T-helper 17 cell (primary cell): ENCODE data around the gene COMMD1. TPM values are rescaled to one million over a fixed set of nuclear protein-coding genes. Genes with fewer than 3 reads are reported as not detected.
"Not testable (repeated sequence)": the region's sequence is repeated elsewhere in the genome, so short reads cannot be mapped to it uniquely, and the experiment has no call there.

Experiments used
- ATAC-seq: fragments of 150-1000 bp; cut with Tn5 transposase; 2 replicates; pipeline ENCODE4 v1.10.0; 2021; ENCODE audit warnings: mild to moderate bottlenecking, moderate library complexity
- DNase-seq, 3 donors: peaks; one replicate each; pipeline versions ENCODE4 v3.0.0 to v3.0.0-alpha.2; 2020 to 2021
- H3K9me3 ChIP-seq: one replicate; pipeline ENCODE4 v1.7.0; 2013; ENCODE audit warnings: low read length, mild to moderate bottlenecking; ENCODE audit not compliant: control insufficient read depth, poor library complexity, severe bottlenecking
- H3K27ac Mint-ChIP-seq: one replicate; pipeline ENCODE4 v1.8.0; 2022; ENCODE audit warnings: mild to moderate bottlenecking, moderate library complexity, mixed read lengths
- H3K27me3 Mint-ChIP-seq: one replicate; pipeline ENCODE4 v1.8.0; 2022; ENCODE audit warnings: mixed read lengths
- H3K36me3 Mint-ChIP-seq: one replicate; pipeline ENCODE4 v1.8.0; 2022; ENCODE audit warnings: low read depth, mixed read lengths
- H3K4me1 Mint-ChIP-seq: one replicate; pipeline ENCODE4 v1.8.0; 2022; ENCODE audit warnings: mild to moderate bottlenecking, mixed read lengths
- H3K4me3 Mint-ChIP-seq: one replicate; pipeline ENCODE4 v1.8.0; 2022; ENCODE audit warnings: mild to moderate bottlenecking, moderate library complexity, mixed read lengths
- total RNA-seq, 4 donors: library from RNA in 2 of 4; stranded (reverse) in 2 of 4; gene quantifications; one replicate each; pipeline ENCODE4 v1.2.3 and lab custom pipeline; 2022 to 2026

The COMMD1 gene
- total RNA-seq, 2 donors from 2014 or later, result 21.5 to 23.8 TPM

DNA sequence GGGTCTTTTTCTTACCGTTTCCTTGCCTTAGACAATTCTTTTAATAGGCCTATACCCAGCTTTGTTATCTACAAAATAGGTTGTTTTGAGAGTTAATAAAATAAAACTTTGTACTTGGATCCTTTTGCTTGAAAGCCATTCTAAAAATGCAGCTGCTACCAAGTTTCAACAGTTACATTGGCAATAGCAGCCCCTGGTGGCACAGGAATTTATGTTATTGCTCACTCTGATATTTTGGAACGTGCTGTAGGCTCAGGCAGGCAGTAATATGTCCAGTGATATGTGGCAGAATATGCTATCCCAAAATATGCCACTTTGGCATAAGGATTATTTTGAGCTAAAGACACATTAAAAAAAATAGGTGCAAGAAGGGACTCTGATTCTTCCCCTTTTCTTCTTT, 6.7 kb upstream of the COMMD1 start:
- no peak for DNase-seq
- Mint-ChIP-seq H3K36me3 (no peaks in the 10 kb centered on the region), H3K27me3 (no peaks in the 10 kb centered on the region), H3K4me3 (no peak overlapping the region), H3K4me1 (no peaks in the 10 kb centered on the region), H3K27ac (no peak overlapping the region)
- H3K9me3 ChIP-seq, result no peaks in the 10 kb centered on the region
- ATAC-seq, result no peak

DNA sequence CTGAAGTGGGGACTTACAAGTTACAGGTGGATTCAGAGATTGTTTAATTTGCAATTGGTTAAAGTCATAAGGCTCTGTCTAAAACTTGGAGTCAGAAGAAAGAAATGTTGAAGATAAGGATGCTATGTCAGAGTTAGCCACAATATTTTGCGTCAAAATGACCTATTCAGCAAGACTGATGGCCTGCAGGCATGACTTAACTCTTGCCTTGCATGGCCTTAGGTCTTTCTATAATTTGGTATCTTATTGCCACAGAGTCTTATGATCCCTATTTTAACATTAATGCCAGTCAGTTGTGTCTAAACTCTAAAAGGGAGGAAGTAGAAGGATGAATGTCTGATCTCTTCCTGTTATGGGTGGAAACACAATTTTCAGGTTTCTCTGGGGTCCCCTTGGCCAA, 5.2 kb upstream of the COMMD1 start:
- no peaks in the 10 kb centered on the region for H3K36me3 Mint-ChIP-seq
- no peak overlapping the region for H3K27ac Mint-ChIP-seq

DNA sequence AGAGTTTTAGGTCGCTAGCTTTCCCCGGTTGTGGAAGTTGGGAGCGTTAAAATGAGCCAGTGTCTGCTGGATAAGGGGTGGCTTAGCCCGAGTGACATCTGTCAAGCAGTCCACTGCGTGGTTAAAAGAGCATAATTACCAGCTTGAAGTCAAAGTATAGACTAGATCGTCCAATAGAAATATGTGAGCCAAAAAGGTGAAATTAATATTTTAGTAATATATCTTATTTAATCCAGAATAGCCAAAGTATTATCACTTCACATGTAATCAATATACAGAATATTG, 654 bp downstream of the COMMD1 start:
- DNase-seq, result no peak
- Mint-ChIP-seq H3K4me3 (peak overlapping the region; percentile 97), H3K27me3 (no peaks in the 10 kb centered on the region), H3K36me3 (no peaks in the 10 kb centered on the region), H3K4me1 (peaks cover 18% of the 10 kb centered on the region), H3K27ac (peak overlapping the region; percentile 92)
- no peak for ATAC-seq
- no peaks in the 10 kb centered on the region for H3K9me3 ChIP-seq

More for the DNA sequence above, 5.2 kb upstream of the COMMD1 start:
- no peak overlapping the region for H3K4me3 Mint-ChIP-seq
- no peaks in the 10 kb centered on the region for H3K27me3 Mint-ChIP-seq
- DNase-seq, result no peak
- no peak for ATAC-seq
- no peaks in the 10 kb centered on the region for H3K4me1 Mint-ChIP-seq
- no peaks in the 10 kb centered on the region for H3K9me3 ChIP-seq

DNA sequence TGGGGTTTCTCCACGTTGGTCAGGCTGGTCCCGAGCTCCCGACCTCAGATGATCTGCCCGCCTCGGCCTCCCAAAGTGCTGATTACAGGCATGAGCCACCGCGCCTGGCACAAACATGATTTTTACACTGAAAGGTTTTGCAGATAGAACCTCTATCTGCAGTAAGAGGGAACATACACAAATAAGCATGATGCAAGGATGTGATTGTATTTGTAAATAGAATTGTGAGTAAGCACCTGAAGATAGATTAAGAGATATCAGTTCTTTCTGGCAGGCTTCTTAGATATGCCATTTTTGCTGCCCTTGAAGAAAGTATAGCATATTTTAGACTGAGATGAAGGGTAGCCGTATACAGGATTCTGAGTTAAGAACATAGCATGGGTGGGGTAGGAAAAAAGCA, 3.6 kb downstream of the COMMD1 start:
- Mint-ChIP-seq H3K27me3 (no peaks in the 10 kb centered on the region), H3K4me3 (no peak overlapping the region), H3K27ac (peak overlapping the region; percentile 43), H3K4me1 (peaks cover 22% of the 10 kb centered on the region), H3K36me3 (peaks cover 3% of the 10 kb centered on the region)
- no peaks in the 10 kb centered on the region for H3K9me3 ChIP-seq
- DNase-seq (no peak), ATAC-seq (no peak)

DNA sequence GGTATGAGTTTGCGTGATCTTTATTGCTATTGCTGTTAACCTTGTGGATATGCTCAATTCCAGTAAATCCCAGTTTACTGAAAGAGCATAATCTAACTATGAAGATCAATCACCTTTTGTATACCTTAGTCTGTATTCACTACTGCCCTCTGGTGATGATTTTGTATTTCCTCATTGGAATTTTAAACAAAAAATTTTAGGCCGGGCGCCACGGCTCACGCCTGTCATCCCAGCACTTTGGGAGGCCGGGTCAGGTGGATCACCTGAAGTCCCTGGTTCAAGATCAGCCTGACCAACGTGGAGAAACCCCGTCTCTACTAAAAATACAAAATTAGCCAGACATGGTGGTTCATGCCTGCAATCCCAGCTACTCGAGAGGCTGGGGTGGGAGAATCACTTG, 5.1 kb downstream of the COMMD1 start:
- DNase-seq (no peak), ATAC-seq (no peak)
- no peaks in the 10 kb centered on the region for H3K27me3 Mint-ChIP-seq
- peaks cover 3% of the 10 kb centered on the region for H3K36me3 Mint-ChIP-seq
- H3K4me1 Mint-ChIP-seq, result peaks cover 22% of the 10 kb centered on the region
- no peak overlapping the region for H3K4me3 Mint-ChIP-seq
- no peak overlapping the region for H3K27ac Mint-ChIP-seq
- no peaks in the 10 kb centered on the region for H3K9me3 ChIP-seq

DNA sequence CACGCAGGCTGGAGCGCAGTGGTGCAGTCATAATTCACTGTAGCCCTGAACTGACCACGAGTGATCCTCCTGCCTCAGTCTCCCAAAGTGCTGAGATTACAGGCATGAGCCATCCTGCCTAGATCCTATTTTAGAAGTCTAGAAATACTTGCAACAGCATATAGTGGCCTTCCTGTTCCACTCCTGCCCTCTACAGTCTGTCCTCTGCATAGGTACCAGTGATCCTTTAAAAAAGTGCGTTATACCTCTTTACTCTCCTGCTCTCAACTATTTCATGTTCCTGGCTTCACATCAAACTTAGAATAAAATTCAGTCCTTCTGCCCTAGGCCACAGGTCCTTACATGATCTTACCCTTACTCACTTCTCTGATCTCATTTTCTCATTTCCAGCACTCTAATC, 6.0 kb downstream of the COMMD1 start:
- Mint-ChIP-seq H3K4me3 (no peak overlapping the region), H3K27me3 (no peaks in the 10 kb centered on the region), H3K27ac (peak overlapping the region; percentile 19), H3K36me3 (peaks cover 3% of the 10 kb centered on the region), H3K4me1 (peaks cover 16% of the 10 kb centered on the region)
- H3K9me3 ChIP-seq, result no peaks in the 10 kb centered on the region
- DNase-seq (no peak), ATAC-seq (no peak)

DNA sequence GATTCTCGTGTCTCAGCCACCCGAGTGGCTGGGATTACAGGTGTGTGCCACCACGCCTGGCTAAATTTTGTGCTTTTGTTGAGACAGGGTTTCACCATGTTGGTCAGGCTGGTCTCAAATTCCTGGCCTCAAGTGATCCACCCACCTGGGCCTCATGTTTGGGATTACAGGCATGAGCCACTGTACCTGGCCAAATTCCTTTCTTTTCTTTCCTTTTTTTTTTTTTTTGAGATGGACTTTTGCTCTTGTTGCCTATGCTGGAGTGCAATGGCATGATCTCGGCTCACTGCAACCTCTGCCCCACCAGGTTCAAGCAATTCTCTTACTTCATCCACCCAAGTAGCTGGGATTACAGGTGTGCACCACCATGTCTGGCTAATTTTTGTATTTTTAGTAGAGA, 9.3 kb downstream of the COMMD1 start:
- H3K4me1 Mint-ChIP-seq, H3K4me3 Mint-ChIP-seq, ATAC-seq, H3K27ac Mint-ChIP-seq, H3K27me3 Mint-ChIP-seq, DNase-seq, H3K9me3 ChIP-seq, H3K36me3 Mint-ChIP-seq: not testable (repeated sequence)

DNA sequence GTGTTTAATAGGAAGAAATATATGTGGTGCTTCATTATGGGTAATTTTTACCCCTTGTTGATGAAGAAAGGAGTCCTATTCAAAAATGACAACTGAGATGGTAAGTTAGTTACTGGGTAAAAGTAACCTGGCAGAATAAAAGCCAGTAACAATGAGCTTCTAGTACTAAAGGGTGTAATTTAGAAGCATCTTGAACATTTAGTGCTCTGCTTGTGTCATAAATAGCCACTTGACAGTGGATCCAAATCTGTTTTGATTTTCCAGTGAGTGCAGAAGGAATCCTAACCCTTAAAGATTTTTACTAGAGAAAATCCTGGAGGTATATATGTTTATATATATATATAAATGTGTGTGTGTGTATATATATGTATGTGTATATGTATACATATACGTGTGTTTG, 15.1 kb downstream of the COMMD1 start:
- DNase-seq (no peak), ATAC-seq (no peak)
- H3K4me1 Mint-ChIP-seq, result peaks cover 4% of the 10 kb centered on the region
- no peaks in the 10 kb centered on the region for H3K9me3 ChIP-seq
- H3K27me3 Mint-ChIP-seq, result no peaks in the 10 kb centered on the region
- H3K36me3 Mint-ChIP-seq, result peaks cover 7% of the 10 kb centered on the region
- no peak overlapping the region for H3K4me3 Mint-ChIP-seq
- H3K27ac Mint-ChIP-seq, result no peak overlapping the region

DNA sequence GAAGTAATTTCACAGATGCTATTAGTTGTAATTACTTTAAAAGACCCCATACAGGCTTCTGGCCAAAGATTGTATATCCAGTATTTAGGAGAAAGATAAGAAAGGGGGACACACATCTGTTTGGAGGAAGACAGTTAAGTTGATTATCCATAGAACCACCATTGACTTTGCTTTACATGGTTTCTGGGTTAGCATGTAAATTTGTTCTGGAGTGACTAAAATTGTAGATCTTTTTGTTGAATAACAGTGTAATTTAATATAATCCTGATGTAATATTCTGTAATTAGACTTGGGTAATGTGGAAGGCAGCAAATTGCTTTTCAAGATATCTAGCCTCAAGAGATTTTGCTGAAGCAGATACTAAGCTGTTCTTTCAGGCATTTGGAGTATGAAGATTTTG, 17.2 kb downstream of the COMMD1 start:
- no peak overlapping the region for H3K4me3 Mint-ChIP-seq
- H3K27me3 Mint-ChIP-seq, result no peaks in the 10 kb centered on the region
- ATAC-seq (no peak), DNase-seq (no peak)
- peaks cover 7% of the 10 kb centered on the region for H3K36me3 Mint-ChIP-seq
- H3K4me1 Mint-ChIP-seq, result peaks cover 4% of the 10 kb centered on the region
- H3K9me3 ChIP-seq, result no peaks in the 10 kb centered on the region
- H3K27ac Mint-ChIP-seq, result no peak overlapping the region

DNA sequence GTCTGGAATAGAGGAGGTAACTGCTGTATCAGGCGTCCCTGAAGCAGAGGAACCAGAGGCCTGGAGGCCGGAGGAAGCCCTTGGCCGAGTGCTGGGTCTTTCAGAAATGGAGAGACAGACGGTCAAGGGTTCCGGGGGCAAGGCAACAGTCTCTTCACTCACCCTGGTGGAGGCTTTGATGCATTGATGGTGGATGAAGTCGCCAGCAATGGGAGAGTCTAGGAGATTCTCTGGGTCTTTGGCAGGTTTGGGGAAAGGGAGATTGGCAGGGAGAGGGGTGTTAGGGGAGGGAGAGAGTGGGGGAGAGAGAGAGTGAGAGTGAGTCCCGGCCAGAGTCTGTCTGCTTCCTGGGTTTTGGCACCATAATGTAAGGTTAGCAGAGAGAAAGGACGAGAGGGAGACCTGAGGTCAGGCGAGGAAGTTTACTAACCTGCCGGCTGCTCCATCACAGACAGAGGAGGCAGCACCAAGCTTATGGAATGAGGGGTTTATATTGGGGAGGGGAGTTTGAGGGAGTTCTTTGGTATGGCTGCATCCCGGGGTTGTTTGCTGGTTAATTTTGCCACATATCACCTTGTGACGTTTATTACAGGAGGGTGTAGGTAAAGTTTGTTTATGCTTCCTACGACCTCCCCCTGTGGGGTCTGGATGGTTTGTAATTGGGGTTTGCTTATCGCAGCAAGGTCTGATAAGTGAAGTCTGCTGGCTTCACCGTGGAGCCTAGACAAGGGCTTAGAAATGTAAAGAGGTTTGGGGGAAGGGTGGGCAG, 19.6 kb downstream of the COMMD1 start:
- Mint-ChIP-seq H3K27ac (no peak overlapping the region), H3K36me3 (peaks cover 7% of the 10 kb centered on the region), H3K27me3 (no peaks in the 10 kb centered on the region)

DNA sequence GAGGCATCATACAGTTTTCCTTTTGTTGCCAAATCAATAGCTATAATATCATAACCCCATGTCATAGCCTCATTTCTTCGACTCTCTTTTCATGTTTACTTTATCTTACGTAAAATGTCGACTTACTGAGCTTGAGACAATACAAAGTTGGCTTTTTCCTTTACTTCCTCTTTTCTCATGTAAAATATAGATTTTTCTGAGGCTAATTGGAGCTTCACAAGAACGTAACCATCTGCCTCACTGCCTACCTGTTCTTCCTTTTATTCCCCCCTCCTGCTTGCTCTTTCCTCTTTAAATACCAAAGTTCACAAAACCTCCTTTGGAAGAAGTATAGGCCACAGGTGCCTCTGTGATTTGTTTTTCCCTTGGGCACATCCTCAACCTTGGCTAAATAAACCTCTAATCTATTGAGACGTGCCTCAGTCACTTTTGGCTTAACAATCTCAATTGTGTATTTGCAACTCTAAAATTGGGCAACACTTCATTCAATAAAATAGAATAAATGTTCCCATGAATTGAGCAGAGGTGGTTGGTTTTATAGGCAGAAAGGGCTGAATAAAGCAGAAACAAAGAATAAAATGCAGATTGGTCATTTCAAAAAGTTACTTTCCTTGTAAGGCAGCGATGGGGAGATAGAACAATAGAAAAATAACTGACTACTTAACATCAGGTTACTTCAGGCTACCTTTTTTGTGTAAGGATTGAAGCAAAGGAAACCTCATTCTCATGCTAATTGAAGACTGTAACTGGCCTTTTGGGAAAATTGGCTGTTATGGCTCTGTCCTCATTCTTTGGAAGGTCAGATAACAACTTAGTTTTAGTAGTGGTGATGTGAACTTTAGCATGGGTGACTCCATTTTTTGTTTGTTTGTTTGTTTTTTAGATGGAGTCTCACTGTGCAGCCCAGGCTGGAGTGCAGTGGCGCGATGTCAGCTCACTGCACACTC, 21.3 kb downstream of the COMMD1 start:
- H3K9me3 ChIP-seq, result no peaks in the 10 kb centered on the region
- Mint-ChIP-seq H3K4me3 (no peak overlapping the region), H3K36me3 (peaks cover 7% of the 10 kb centered on the region), H3K4me1 (peaks cover 6% of the 10 kb centered on the region), H3K27ac (peak overlapping the region; percentile 37), H3K27me3 (no peaks in the 10 kb centered on the region)
- ATAC-seq (no peak), DNase-seq (no peak)

More for the DNA sequence above, 19.6 kb downstream of the COMMD1 start:
- ATAC-seq (no peak), DNase-seq (no peak)
- no peaks in the 10 kb centered on the region for H3K9me3 ChIP-seq
- Mint-ChIP-seq H3K4me1 (peaks cover 6% of the 10 kb centered on the region), H3K4me3 (no peak overlapping the region)

DNA sequence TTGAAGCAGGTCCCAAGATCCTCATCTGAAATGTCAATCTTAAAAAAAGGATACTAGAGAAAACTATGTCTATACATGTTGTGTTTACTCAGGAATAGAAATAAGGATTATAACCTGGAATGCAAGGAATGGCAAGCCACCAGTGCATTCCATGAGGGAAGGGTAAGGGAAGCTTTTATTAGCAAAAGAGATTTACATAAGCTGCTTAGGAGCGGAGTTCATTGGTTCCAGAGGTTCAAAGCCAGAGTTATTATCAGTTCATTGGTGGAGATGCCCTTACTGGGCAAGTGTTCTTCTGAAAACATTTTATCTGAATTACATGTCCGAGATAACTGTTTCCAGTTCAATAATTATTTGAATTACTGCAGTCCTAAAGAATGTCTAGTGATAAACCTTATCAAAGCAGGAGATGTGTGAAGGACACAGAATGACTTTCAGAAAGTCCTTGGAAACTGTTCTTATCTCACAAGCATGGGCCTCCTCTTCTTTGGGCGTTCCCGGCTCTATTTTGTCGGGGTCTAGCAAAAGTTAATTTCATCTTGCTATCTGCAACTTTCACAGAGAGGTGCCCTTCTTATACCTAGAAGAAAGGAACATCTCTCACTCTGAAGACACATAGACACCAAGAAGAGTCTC, 23.5 kb downstream of the COMMD1 start:
- Mint-ChIP-seq H3K4me1 (peaks cover 6% of the 10 kb centered on the region), H3K27me3 (no peaks in the 10 kb centered on the region), H3K4me3 (no peak overlapping the region), H3K27ac (no peak overlapping the region), H3K36me3 (peaks cover 7% of the 10 kb centered on the region)
- DNase-seq (no peak), ATAC-seq (no peak)
- no peaks in the 10 kb centered on the region for H3K9me3 ChIP-seq

DNA sequence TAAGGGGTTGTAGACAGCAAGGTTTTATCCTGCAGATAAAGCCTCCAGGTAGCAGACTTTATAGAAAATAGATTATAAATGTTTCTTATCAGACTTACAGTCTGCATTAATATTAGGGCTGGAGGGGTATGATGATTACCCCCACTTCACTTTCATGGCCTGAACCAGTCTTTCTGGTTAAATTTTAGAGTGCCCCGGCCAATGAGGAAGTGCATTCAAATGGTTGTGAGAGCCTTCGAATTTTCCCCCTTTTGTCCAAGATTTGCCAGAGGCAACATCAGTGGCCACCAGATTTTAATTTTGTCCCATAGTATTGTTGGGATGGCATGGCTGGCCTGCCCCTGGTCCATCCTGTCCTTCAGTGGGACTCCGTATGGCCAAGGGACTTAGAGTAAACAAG, 31.6 kb downstream of the COMMD1 start:
- DNase-seq (no peak), ATAC-seq (no peak)
- Mint-ChIP-seq H3K4me3 (no peak overlapping the region), H3K27ac (no peak overlapping the region), H3K27me3 (no peaks in the 10 kb centered on the region), H3K36me3 (no peaks in the 10 kb centered on the region), H3K4me1 (peaks cover 2% of the 10 kb centered on the region)
- H3K9me3 ChIP-seq, result no peaks in the 10 kb centered on the region
